Loucy (cell line): ENCODE measurements around the gene TEX261.

ENCODE experiments used
- H2AFZ ChIP-seq: fragments of 200-600 bp; sonication (generic); 2 replicates; pipeline ENCODE4 v1.6.0; 2016; ENCODE audit warnings: antibody characterized with exemption, mild to moderate bottlenecking, low read length, moderate library complexity
- H3F3A ChIP-seq: fragments of 200-600 bp; 2 replicates; pipeline ENCODE4 v1.6.0; 2016; ENCODE audit warnings: antibody characterized with exemption, low read depth, mild to moderate bottlenecking
- H3K27me3 ChIP-seq: fragments of 200-600 bp; sonication (generic); 2 replicates; pipeline ENCODE4 v1.6.1; 2014; ENCODE audit warnings: low read length, mild to moderate bottlenecking; ENCODE audit not compliant: insufficient read depth, poor library complexity, severe bottlenecking
- H3K36me3 ChIP-seq: fragments of 200-600 bp; sonication (generic); 2 replicates; pipeline ENCODE4 v1.6.1; 2016; ENCODE audit warnings: low read length; ENCODE audit not compliant: insufficient read depth
- H3K4me1 ChIP-seq: fragments of 200-600 bp; sonication (generic); 2 replicates; pipeline ENCODE4 v1.5.1; 2014; ENCODE audit warnings: low read length, mild to moderate bottlenecking; ENCODE audit not compliant: insufficient read depth, poor library complexity, severe bottlenecking
- H3K4me2 ChIP-seq: fragments of 200-600 bp; sonication (generic); 2 replicates; pipeline ENCODE4 v1.6.0; 2014; ENCODE audit warnings: antibody characterized with exemption, low read length, low read depth, mild to moderate bottlenecking; ENCODE audit not compliant: poor library complexity, severe bottlenecking
- H3K4me3 ChIP-seq: fragments of 200-600 bp; sonication (generic); 2 replicates; pipeline ENCODE4 v1.5.1; 2014; ENCODE audit warnings: low read length, mild to moderate bottlenecking, mixed read lengths; ENCODE audit not compliant: poor library complexity, severe bottlenecking
- H3K79me2 ChIP-seq: fragments of 200-600 bp; sonication (generic); 2 replicates; pipeline ENCODE4 v1.6.1; 2014; ENCODE audit warnings: low read length; ENCODE audit not compliant: insufficient read depth
- H3K9ac ChIP-seq: fragments of 200-600 bp; sonication (generic); 2 replicates; pipeline ENCODE4 v1.6.0; 2014; ENCODE audit warnings: mild to moderate bottlenecking, low read depth, low read length, moderate library complexity; ENCODE audit not compliant: poor library complexity, severe bottlenecking
- H3K9me2 ChIP-seq: fragments of 200-600 bp; sonication (generic); replicated peaks from 2 replicates; pipeline ENCODE4 v1.6.1; 2016; ENCODE audit warnings: low read depth, low read length, mixed read lengths
- H3K9me3 ChIP-seq: fragments of 200-600 bp; sonication (generic); 2 replicates; pipeline ENCODE4 v1.6.1; 2014; ENCODE audit warnings: mild to moderate bottlenecking, antibody characterized with exemption, low read length, low read depth; ENCODE audit not compliant: insufficient read depth
- H4K20me1 ChIP-seq: fragments of 200-600 bp; sonication (generic); 2 replicates; pipeline ENCODE4 v1.6.0; 2014; ENCODE audit warnings: antibody characterized with exemption, low read length, mild to moderate bottlenecking; ENCODE audit not compliant: insufficient read depth, poor library complexity, severe bottlenecking
- EZH2phosphoT487 ChIP-seq: fragments of 200-600 bp; IDR thresholded peaks from 2 replicates; pipeline ENCODE4 v1.6.1; 2018; ENCODE audit warnings: antibody characterized with exemption, mild to moderate bottlenecking, moderate library complexity, borderline replicate concordance
- TF ChIP-seq, protein P1 (sequence below): fragments of 200-600 bp; sonication (generic); conservative IDR thresholded peaks from 2 replicates; pipeline ENCODE4 v1.5.1; 2014; ENCODE audit warnings: mild to moderate bottlenecking, antibody characterized with exemption, low read length

TEX261 gene

GRCh38 chr2:71008342-71008741 lies 13.7 kb upstream of the TEX261 start:
- Histone ChIP-seq H3K4me2 (no peak overlapping the region), H3K4me3 (no peak overlapping the region), H3F3A (no peaks in the 10 kb centered on the region), H3K79me2 (no peaks in the 10 kb centered on the region), H3K9me3 (no peaks in the 10 kb centered on the region), H4K20me1 (no peaks in the 10 kb centered on the region), H3K27me3 (no peaks in the 10 kb centered on the region), H3K36me3 (no peaks in the 10 kb centered on the region), H2AFZ (no peak overlapping the region), H3K9ac (no peak overlapping the region), H3K4me1 (no peaks in the 10 kb centered on the region), H3K9me2 (no peaks in the 10 kb centered on the region)
- TF ChIP-seq, protein P1, sequence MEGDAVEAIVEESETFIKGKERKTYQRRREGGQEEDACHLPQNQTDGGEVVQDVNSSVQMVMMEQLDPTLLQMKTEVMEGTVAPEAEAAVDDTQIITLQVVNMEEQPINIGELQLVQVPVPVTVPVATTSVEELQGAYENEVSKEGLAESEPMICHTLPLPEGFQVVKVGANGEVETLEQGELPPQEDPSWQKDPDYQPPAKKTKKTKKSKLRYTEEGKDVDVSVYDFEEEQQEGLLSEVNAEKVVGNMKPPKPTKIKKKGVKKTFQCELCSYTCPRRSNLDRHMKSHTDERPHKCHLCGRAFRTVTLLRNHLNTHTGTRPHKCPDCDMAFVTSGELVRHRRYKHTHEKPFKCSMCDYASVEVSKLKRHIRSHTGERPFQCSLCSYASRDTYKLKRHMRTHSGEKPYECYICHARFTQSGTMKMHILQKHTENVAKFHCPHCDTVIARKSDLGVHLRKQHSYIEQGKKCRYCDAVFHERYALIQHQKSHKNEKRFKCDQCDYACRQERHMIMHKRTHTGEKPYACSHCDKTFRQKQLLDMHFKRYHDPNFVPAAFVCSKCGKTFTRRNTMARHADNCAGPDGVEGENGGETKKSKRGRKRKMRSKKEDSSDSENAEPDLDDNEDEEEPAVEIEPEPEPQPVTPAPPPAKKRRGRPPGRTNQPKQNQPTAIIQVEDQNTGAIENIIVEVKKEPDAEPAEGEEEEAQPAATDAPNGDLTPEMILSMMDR, result no peak
- no peak for TF ChIP-seq EZH2phosphoT487

DNA sequence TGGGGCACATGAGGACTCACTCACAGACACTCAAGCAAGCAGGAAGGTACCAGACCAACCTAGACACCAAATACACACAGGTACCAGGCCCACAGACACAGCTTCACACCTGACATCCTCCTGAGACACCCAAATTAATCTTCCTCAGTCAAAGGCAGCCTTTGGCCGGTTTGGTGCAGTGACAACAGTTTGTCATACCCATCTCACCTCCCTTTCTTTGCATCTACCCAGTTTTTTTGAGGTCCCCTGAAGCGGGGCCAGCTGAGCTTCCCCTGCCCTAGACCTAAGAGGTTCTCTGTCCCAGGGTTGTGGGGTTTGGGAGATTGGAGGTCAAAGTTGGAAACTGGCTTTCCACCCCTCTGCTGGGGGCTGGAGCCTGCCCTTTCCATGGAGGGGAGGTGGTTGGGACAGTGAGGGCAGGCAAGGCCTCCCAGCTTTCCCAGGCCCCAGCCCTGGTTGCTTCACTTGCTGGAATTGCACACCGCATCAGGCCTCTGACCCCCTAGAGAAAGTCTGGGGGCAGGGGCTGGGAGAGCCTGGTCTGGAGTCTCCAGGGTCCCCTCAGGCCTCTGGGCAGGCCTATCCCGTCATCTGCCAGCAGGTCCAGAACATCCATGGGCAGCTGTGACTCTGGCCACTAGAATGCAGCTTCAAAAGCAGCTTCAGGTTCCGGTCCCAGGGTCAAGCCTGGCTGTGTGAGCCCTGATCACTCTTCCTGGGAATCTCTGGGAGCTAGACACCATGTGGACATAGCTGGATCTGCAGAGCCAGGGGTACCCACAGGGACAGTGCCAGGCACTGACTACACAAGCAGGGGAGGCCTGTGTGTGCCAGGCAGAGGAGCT lies 12.5 kb upstream of the TEX261 start:
- Histone ChIP-seq H3K27me3 (no peaks in the 10 kb centered on the region), H3K4me3 (no peak overlapping the region), H3K9me3 (no peaks in the 10 kb centered on the region), H3K79me2 (no peaks in the 10 kb centered on the region), H3F3A (no peaks in the 10 kb centered on the region), H3K36me3 (no peaks in the 10 kb centered on the region), H4K20me1 (no peaks in the 10 kb centered on the region), H3K9me2 (no peaks in the 10 kb centered on the region), H3K4me1 (no peaks in the 10 kb centered on the region), H3K9ac (no peak overlapping the region), H2AFZ (no peak overlapping the region), H3K4me2 (no peak overlapping the region)
- no peak for TF ChIP-seq EZH2phosphoT487
- TF ChIP-seq, protein P1, result no peak

DNA sequence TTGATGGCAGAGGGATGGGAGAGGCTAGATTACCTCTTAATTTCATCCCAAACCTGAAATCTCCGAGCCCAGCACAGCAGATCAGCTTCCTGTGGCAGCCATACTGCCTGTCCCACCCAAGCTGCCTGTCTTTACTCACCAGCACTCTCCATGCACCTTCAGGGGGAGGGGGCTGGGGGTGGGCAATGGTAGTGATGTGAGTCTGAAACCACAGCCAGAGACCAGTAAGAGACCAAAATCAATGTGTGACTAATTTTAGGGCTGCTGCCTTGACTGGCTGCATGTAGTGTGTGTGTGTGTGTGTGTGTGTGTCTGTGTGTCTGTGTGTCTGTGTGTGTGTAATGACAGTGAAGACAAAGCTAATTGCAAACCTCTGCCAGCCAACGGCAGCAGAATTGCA lies 11.7 kb upstream of the TEX261 start:
- no peak overlapping the region for H2AFZ ChIP-seq
- H3K79me2 ChIP-seq, result no peaks in the 10 kb centered on the region
- no peaks in the 10 kb centered on the region for H3K9me3 ChIP-seq

More for the DNA sequence above, 11.7 kb upstream of the TEX261 start:
- no peaks in the 10 kb centered on the region for H4K20me1 ChIP-seq
- no peaks in the 10 kb centered on the region for H3F3A ChIP-seq
- no peak overlapping the region for H3K4me2 ChIP-seq
- no peaks in the 10 kb centered on the region for H3K9me2 ChIP-seq
- TF ChIP-seq, protein P1, result no peak
- TF ChIP-seq EZH2phosphoT487, result no peak
- H3K9ac ChIP-seq, result no peak overlapping the region
- no peaks in the 10 kb centered on the region for H3K27me3 ChIP-seq
- H3K4me3 ChIP-seq, result no peak overlapping the region
- H3K4me1 ChIP-seq, result no peaks in the 10 kb centered on the region
- H3K36me3 ChIP-seq, result no peaks in the 10 kb centered on the region
